ENCODE measurements around the gene SMIM45.

SMIM45 gene

DNA sequence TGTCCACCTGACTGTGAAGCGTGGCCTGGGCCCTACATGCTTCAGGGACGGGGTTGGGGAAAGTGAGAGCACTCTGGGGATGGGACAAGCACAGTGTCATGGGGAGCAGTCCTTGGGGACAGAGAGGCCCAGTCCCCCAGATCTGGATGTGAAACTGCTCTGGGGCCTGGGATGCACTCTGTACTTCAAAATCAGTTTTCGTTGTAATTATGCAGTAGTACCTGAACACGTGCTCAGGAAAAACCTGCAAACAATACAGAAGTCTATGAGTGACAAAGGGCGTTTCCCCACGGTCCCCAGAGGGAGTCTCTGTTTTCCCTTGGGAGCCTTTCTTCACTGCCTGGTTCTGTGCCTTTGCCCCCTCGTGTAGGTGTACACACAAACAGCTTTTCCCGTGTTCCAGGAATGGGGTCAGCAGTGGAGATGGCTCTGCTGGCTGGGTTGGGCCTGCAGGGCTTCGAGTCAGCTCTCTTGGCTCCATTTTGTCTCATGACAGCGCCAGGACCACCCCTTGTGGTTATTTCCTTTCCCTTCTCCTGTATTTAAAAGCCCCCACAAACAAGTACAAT, 20.2 kb upstream of the SMIM45 start:
- H4K8ac ChIP-seq (ENCODE audit: extremely low read depth, insufficient read depth, low read length) = no peak overlapping the region
- FAIRE-seq (no peak), DNase-seq (ENCODE audit: low read depth in 1 of 2, low spot score in 2 of 2) (no peak)
- no peak overlapping the region for H3K4ac ChIP-seq (replicated peaks; ENCODE audit: insufficient read length, low read depth, low read length)
- H3K36me3 ChIP-seq (ENCODE audit: control insufficient read depth in 2 of 4, insufficient read depth in 4 of 4, low read length in 3 of 4) = no peaks in the 10 kb centered on the region; a peak in 2 of 8 replicates
- no peak overlapping the region for H2AFZ ChIP-seq (ENCODE audit: low read length)
- peaks cover 0 to 21% (median 13%) of the 10 kb centered on the region in 4 experiments; a peak in 5 of 7 replicates for H3K27me3 ChIP-seq (replicated peaks in 1 of 4; ENCODE audit: control insufficient read depth in 3 of 4, extremely low read depth in 1 of 4, insufficient read depth in 3 of 4, low read length in 3 of 4)
- H4K5ac ChIP-seq (ENCODE audit: insufficient read length, low read depth, low read length) = no peak overlapping the region
- H3K9me3 ChIP-seq (ENCODE audit: insufficient read depth in 2 of 2, low read depth in 1 of 2, low read length in 1 of 2) = no peaks in the 10 kb centered on the region
- no peak overlapping the region for H3K27ac ChIP-seq (ENCODE audit: low read depth, low read length)
- H2BK12ac ChIP-seq (ENCODE audit: low read depth, low read length) = no peak overlapping the region
- H3K14ac ChIP-seq (ENCODE audit: insufficient read length) = no peak overlapping the region
- no peaks in the 10 kb centered on the region for H3K79me2 ChIP-seq (ENCODE audit: control insufficient read depth in 1 of 2, insufficient read depth in 2 of 2, low read length in 2 of 2)
- H3K9ac ChIP-seq (replicated peaks in 1 of 4; ENCODE audit: extremely low read depth in 1 of 4, low read depth in 3 of 4, low read length in 3 of 4) = no peak overlapping the region
- no peak overlapping the region for H3K56ac ChIP-seq (replicated peaks; ENCODE audit: insufficient read length, low read depth, low read length)
- H2BK20ac ChIP-seq (ENCODE audit: low read length) = no peak overlapping the region
- no peak overlapping the region for H3K4me3 ChIP-seq (ENCODE audit: extremely low read depth in 1 of 4, insufficient read depth in 2 of 4, low read depth in 3 of 4, low read length in 4 of 4)
- POLR2A ChIA-PET (ENCODE audit: partially characterized antibody) = interaction anchor here (0.6 to 3.6 kb wide), 4 partner anchors 11 to 195 kb away, joined by 3 to 15 read pairs (median 8); partner anchors contain the start of gene CENPM
- H2AK5ac ChIP-seq (ENCODE audit: low read depth, low read length) = no peak overlapping the region
- no peaks in the 10 kb centered on the region for H3K23me2 ChIP-seq (ENCODE audit: low read depth, low read length)
- peaks cover 11 to 13% of the 10 kb centered on the region in 2 experiments for H4K20me1 ChIP-seq (replicated peaks in 1 of 2; ENCODE audit: control insufficient read depth in 1 of 2, insufficient read depth in 2 of 2, low read length in 2 of 2)
- no peak overlapping the region for H2BK120ac ChIP-seq (replicated peaks; ENCODE audit: low read depth, low read length)
- CTCF ChIA-PET (ENCODE audit: partially characterized antibody) = interaction anchor here (0.9 to 1.4 kb wide), 2 partner anchors 9 to 12 kb away, joined by 3 to 4 read pairs; no protein-coding TSS in a partner anchor
- no peak overlapping the region for H4K91ac ChIP-seq (replicated peaks; ENCODE audit: insufficient read length, low read length)
- no peak overlapping the region for H2BK5ac ChIP-seq (ENCODE audit: low read depth, low read length)
- no peaks in the 10 kb centered on the region for H3K79me1 ChIP-seq (ENCODE audit: low read depth, low read length)
- no peak overlapping the region for H3K18ac ChIP-seq (ENCODE audit: extremely low read depth, low read length)
- 78% methylated on average over 10 of the region's 10 CpGs; no CpG with 5 or more reads in 1 of the 2 experiments for WGBS, 2 experiments (ENCODE audit: extremely low coverage in 1 of 2, insufficient coverage in 1 of 2, insufficient read length in 1 of 2, insufficient replicate concordance in 2 of 2, low coverage in 1 of 2, low lambda C conversion rate in 2 of 2, missing lambda C conversion rate in 1 of 2)
- H3K4me2 ChIP-seq (ENCODE audit: insufficient read depth in 1 of 2, low read depth in 2 of 2, low read length in 2 of 2) = no peak overlapping the region
- H3K4me1 ChIP-seq (replicated peaks in 1 of 4; ENCODE audit: control insufficient read depth in 3 of 4, insufficient read depth in 4 of 4, low read length in 3 of 4) = peaks cover 0 to 16% (median 7%) of the 10 kb centered on the region in 4 experiments; a peak in 6 of 7 replicates
- H2BK15ac ChIP-seq (ENCODE audit: low read length) = no peak overlapping the region
- H3K23ac ChIP-seq (ENCODE audit: insufficient read length) = no peak overlapping the region
- no peak for TF ChIP-seq TCF12 (IDR thresholded peaks at IDR 0.05; ENCODE audit: low read depth, low read length)
- no peak for TF ChIP-seq BCL11A (IDR thresholded peaks at IDR 0.05; ENCODE audit: low read depth in 2 of 2, low read length in 2 of 2)
- no peak for TF ChIP-seq FOSL1 (IDR thresholded peaks at IDR 0.05; ENCODE audit: insufficient read depth, low read depth, low read length)
- no peak for TF ChIP-seq KDM1A (IDR thresholded peaks at IDR 0.05; ENCODE audit: borderline replicate concordance, low read length)
- TF ChIP-seq HDAC6 (IDR thresholded peaks at IDR 0.05; ENCODE audit: low read depth, low read length) = no peak
- no peak for TF ChIP-seq CTBP2 (IDR thresholded peaks at IDR 0.05; ENCODE audit: borderline replicate concordance, insufficient read depth, insufficient read length, low read length)
- TF ChIP-seq, protein P1, sequence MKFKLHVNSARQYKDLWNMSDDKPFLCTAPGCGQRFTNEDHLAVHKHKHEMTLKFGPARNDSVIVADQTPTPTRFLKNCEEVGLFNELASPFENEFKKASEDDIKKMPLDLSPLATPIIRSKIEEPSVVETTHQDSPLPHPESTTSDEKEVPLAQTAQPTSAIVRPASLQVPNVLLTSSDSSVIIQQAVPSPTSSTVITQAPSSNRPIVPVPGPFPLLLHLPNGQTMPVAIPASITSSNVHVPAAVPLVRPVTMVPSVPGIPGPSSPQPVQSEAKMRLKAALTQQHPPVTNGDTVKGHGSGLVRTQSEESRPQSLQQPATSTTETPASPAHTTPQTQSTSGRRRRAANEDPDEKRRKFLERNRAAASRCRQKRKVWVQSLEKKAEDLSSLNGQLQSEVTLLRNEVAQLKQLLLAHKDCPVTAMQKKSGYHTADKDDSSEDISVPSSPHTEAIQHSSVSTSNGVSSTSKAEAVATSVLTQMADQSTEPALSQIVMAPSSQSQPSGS (IDR thresholded peaks at IDR 0.05; ENCODE audit: low read length) = no peak
- TF ChIP-seq MAFK (IDR thresholded peaks at IDR 0.05; ENCODE audit: low read depth, low read length) = no peak
- TF ChIP-seq CHD2 (IDR thresholded peaks at IDR 0.05; ENCODE audit: low read length) = no peak
- TF ChIP-seq PHF8 (conservative IDR thresholded peaks at IDR 0.05; ENCODE audit: low read depth, low read length) = no peak
- no peak for TF ChIP-seq RXRA (IDR thresholded peaks at IDR 0.05; ENCODE audit: insufficient read depth, low read depth, low read length)
- no peak for TF ChIP-seq CBX8 (IDR thresholded peaks at IDR 0.05; ENCODE audit: borderline replicate concordance, low read depth, low read length)

All from H1 (cell line).